ENCODE results near the gene BPGM.
A peak's percentile ranks its signal among the peaks of the same experiment; 100 is the strongest.

The BPGM gene

DNA sequence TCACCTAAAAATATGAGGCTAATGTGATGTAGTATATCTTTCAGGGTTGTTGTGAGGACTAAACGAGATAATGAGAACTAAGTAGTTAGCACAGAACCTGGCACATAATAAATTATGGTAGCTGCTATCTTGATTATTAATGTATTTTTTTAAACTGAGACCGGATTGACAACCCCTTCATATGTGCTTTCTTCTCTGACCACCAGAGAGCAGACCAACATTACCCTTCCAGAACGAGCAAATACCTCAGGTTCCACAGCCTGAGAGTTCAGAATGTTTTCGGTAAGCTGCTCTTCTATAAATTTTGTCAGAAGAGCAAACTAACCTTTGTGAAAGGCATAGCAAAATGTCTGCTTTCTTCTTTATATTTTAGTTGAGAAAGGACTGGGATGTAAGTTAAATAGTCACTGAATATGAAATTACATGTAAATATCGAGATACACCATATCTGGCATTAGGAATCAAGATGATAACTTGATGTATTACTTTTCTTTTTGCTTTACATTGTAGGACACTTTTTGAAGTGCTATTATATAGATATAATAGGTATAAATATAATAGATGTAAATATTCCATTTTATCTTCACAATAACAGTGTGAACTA lies 13.6 kb upstream of the BPGM start:
- H3K4me1 ChIP-seq (ENCODE audit: control insufficient read depth, insufficient read depth, low read length), result no peaks in the 10 kb centered on the region
- CTCF ChIA-PET, result interaction anchor here (0.6 to 6.0 kb wide), 31 partner anchors 10 to 370 kb away, joined by 3 to 50 read pairs (median 6); partner anchors contain the start of genes AGBL3 and BPGM
- no peaks in the 10 kb centered on the region for H3K9me3 ChIP-seq (ENCODE audit: control insufficient read depth, insufficient read depth, low read depth, low read length)
- TF ChIP-seq ZNF654 (tag by site-specific recombination; IDR thresholded peaks at IDR 0.05; ENCODE audit: low read depth) (peak; percentile 75), ZNF223 (tag by site-specific recombination; IDR thresholded peaks at IDR 0.05) (no peak)
- TF ChIP-seq, protein P1, sequence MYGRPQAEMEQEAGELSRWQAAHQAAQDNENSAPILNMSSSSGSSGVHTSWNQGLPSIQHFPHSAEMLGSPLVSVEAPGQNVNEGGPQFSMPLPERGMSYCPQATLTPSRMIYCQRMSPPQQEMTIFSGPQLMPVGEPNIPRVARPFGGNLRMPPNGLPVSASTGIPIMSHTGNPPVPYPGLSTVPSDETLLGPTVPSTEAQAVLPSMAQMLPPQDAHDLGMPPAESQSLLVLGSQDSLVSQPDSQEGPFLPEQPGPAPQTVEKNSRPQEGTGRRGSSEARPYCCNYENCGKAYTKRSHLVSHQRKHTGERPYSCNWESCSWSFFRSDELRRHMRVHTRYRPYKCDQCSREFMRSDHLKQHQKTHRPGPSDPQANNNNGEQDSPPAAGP (tag by site-specific recombination; IDR thresholded peaks at IDR 0.05), result no peak
- H3K36me3 ChIP-seq (ENCODE audit: control insufficient read depth in 2 of 2, insufficient read depth in 1 of 2, low read length in 2 of 2), result no peaks in the 10 kb centered on the region
- H3K27ac ChIP-seq (ENCODE audit: extremely low read depth, low read depth, low read length), result no peak overlapping the region
- POLR2A ChIA-PET, result no interaction called here
- no peak overlapping the region for H3K4me3 ChIP-seq (ENCODE audit: low read depth, low read length)

DNA sequence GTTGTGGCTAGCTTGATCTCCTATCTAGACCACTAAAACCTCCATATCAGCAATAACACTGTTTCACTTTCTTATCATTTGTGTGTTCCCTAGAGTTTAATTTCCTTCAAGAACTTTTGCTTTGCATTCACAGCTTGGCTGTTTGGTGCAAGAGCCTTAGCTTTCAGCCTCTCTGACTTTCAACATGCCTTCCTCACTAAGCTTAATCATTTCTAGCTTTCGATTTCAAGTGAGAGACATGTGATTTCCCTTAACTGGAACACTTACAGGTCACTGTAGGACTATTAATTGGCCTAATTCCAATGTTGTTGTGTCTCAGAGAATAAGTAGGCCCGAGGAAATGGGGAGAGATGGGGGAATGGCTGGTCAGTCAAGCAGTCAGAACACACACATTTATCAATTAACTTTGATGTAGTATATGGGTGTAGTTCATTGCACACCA lies 10.6 kb upstream of the BPGM start:
- CTCF ChIA-PET, result interaction anchor here (0.5 to 6.0 kb wide), 2 partner anchors 66 to 662 kb away, joined by 3 to 50 read pairs; no protein-coding TSS in a partner anchor
- H3K4me1 ChIP-seq (ENCODE audit: control insufficient read depth, insufficient read depth, low read length), result no peaks in the 10 kb centered on the region
- no peaks in the 10 kb centered on the region for H3K36me3 ChIP-seq (ENCODE audit: control insufficient read depth in 2 of 2, insufficient read depth in 1 of 2, low read length in 2 of 2)
- no peak overlapping the region for H3K4me3 ChIP-seq (ENCODE audit: low read depth, low read length)
- TF ChIP-seq KLF10 (tag by site-specific recombination; IDR thresholded peaks at IDR 0.05) (no peak), ZSCAN30 (tag by site-specific recombination; IDR thresholded peaks at IDR 0.05) (no peak), ZBTB1 (tag by site-specific recombination; IDR thresholded peaks at IDR 0.05) (no peak), ZNF623 (tag by site-specific recombination; IDR thresholded peaks at IDR 0.05) (no peak), ZNF791 (tag by site-specific recombination; IDR thresholded peaks at IDR 0.05) (no peak), PRDM1 (tag by site-specific recombination; IDR thresholded peaks at IDR 0.05) (no peak), ZNF658 (tag by site-specific recombination; IDR thresholded peaks at IDR 0.05) (no peak), ZNF747 (tag by site-specific recombination; IDR thresholded peaks at IDR 0.05) (no peak), ZNF426 (tag by site-specific recombination; IDR thresholded peaks at IDR 0.05) (no peak), ZNF571 (tag by site-specific recombination; IDR thresholded peaks at IDR 0.05) (no peak)
- TF ChIP-seq, protein P2, sequence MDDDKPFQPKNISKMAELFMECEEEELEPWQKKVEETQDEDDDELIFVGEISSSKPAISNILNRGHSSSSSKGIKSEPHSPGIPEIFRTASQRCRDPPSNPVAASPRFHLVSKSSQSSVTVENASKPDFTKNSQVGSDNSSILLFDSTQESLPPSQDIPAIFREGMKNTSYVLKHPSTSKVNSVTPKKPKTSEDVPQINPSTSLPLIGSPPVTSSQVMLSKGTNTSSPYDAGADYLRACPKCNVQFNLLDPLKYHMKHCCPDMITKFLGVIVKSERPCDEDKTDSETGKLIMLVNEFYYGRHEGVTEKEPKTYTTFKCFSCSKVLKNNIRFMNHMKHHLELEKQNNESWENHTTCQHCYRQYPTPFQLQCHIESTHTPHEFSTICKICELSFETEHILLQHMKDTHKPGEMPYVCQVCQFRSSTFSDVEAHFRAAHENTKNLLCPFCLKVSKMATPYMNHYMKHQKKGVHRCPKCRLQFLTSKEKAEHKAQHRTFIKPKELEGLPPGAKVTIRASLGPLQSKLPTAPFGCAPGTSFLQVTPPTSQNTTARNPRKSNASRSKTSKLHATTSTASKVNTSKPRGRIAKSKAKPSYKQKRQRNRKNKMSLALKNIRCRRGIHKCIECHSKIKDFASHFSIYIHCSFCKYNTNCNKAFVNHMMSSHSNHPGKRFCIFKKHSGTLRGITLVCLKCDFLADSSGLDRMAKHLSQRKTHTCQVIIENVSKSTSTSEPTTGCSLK (tag by site-specific recombination; IDR thresholded peaks at IDR 0.05), result no peak
- no peaks in the 10 kb centered on the region for H3K9me3 ChIP-seq (ENCODE audit: control insufficient read depth, insufficient read depth, low read depth, low read length)
- POLR2A ChIA-PET, result no interaction called here
- no peak overlapping the region for H3K27ac ChIP-seq (ENCODE audit: extremely low read depth, low read depth, low read length)

DNA sequence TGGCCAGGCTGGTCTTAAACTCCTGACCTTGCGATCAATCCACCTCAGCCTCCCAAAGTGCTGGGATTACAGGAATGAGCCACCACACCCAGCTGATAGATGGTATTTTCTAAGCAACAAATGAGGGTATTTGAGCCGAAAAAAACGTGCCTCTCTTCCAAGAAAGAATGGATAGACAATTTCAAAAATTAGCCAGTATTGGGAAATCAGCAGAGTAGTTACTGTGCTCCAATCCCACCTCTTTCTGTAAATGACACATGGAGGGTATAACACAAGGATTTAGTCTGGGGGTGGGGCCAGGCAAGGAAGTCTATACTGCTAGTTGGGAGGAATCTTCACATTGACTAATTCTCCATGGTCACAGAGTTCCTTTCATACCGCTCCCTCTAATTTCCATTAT lies 9.2 kb upstream of the BPGM start:
- no peak overlapping the region for H3K27ac ChIP-seq (ENCODE audit: extremely low read depth, low read depth, low read length)
- ChIA-PET CTCF (no interaction called here), POLR2A (no interaction called here)
- no peak overlapping the region for H3K4me3 ChIP-seq (ENCODE audit: low read depth, low read length)
- no peaks in the 10 kb centered on the region for H3K4me1 ChIP-seq (ENCODE audit: control insufficient read depth, insufficient read depth, low read length)
- no peaks in the 10 kb centered on the region for H3K9me3 ChIP-seq (ENCODE audit: control insufficient read depth, insufficient read depth, low read depth, low read length)
- H3K36me3 ChIP-seq (ENCODE audit: control insufficient read depth in 2 of 2, insufficient read depth in 1 of 2, low read length in 2 of 2), result no peaks in the 10 kb centered on the region
- TF ChIP-seq, protein P3, sequence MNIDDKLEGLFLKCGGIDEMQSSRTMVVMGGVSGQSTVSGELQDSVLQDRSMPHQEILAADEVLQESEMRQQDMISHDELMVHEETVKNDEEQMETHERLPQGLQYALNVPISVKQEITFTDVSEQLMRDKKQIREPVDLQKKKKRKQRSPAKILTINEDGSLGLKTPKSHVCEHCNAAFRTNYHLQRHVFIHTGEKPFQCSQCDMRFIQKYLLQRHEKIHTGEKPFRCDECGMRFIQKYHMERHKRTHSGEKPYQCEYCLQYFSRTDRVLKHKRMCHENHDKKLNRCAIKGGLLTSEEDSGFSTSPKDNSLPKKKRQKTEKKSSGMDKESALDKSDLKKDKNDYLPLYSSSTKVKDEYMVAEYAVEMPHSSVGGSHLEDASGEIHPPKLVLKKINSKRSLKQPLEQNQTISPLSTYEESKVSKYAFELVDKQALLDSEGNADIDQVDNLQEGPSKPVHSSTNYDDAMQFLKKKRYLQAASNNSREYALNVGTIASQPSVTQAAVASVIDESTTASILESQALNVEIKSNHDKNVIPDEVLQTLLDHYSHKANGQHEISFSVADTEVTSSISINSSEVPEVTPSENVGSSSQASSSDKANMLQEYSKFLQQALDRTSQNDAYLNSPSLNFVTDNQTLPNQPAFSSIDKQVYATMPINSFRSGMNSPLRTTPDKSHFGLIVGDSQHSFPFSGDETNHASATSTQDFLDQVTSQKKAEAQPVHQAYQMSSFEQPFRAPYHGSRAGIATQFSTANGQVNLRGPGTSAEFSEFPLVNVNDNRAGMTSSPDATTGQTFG (tag by site-specific recombination; IDR thresholded peaks at IDR 0.05; ENCODE audit: borderline replicate concordance), result no peak
- TF ChIP-seq, protein P4, sequence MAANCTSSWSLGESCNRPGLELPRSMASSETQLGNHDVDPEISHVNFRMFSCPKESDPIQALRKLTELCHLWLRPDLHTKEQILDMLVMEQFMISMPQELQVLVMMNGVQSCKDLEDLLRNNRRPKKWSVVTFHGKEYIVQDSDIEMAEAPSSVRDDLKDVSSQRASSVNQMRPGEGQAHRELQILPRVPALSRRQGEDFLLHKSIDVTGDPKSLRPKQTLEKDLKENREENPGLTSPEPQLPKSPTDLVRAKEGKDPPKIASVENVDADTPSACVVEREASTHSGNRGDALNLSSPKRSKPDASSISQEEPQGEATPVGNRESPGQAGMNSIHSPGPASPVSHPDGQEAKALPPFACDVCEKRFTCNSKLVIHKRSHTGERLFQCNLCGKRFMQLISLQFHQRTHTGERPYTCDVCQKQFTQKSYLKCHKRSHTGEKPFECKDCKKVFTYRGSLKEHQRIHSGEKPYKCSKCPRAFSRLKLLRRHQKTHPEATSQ (tag by site-specific recombination; IDR thresholded peaks at IDR 0.05), result no peak
- no peak for TF ChIP-seq ZNF621 (tag by site-specific recombination; IDR thresholded peaks at IDR 0.05)
- TF ChIP-seq, protein P5, sequence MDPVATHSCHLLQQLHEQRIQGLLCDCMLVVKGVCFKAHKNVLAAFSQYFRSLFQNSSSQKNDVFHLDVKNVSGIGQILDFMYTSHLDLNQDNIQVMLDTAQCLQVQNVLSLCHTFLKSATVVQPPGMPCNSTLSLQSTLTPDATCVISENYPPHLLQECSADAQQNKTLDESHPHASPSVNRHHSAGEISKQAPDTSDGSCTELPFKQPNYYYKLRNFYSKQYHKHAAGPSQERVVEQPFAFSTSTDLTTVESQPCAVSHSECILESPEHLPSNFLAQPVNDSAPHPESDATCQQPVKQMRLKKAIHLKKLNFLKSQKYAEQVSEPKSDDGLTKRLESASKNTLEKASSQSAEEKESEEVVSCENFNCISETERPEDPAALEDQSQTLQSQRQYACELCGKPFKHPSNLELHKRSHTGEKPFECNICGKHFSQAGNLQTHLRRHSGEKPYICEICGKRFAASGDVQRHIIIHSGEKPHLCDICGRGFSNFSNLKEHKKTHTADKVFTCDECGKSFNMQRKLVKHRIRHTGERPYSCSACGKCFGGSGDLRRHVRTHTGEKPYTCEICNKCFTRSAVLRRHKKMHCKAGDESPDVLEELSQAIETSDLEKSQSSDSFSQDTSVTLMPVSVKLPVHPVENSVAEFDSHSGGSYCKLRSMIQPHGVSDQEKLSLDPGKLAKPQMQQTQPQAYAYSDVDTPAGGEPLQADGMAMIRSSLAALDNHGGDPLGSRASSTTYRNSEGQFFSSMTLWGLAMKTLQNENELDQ (tag by site-specific recombination; IDR thresholded peaks at IDR 0.05; ENCODE audit: low read depth), result no peak
- no peak for TF ChIP-seq ZBTB7A (tag by site-specific recombination; IDR thresholded peaks at IDR 0.05; ENCODE audit: low read depth)
- TF ChIP-seq ZNF394 (tag by site-specific recombination; IDR thresholded peaks at IDR 0.05; ENCODE audit: borderline replicate concordance), result no peak
- TF ChIP-seq ZNF473 (tag by site-specific recombination; IDR thresholded peaks at IDR 0.05), result no peak

All from HEK293 (cell line).